Neural cell (in vitro differentiated cells): ENCODE data around the gene ZNF221. TPM values are rescaled to one million over a fixed set of nuclear protein-coding genes. Genes with fewer than 3 reads are reported as not detected.

Experiments
- H2AFZ ChIP-seq: fragments of 200-600, 300-800 bp; sonication (generic), shearing (Covaris generic); 2 replicates; pipeline ENCODE4 v1.6.0; 2014; ENCODE audit warnings: low read depth, mild to moderate bottlenecking, antibody characterized with exemption, low read length, moderate library complexity
- H3F3A ChIP-seq: fragments of 200-600 bp; shearing (Covaris generic); 2 replicates; pipeline ENCODE4 v1.6.1; 2016; ENCODE audit warnings: mild to moderate bottlenecking, moderate library complexity, mixed read lengths, antibody characterized with exemption, low read length; ENCODE audit not compliant: insufficient read depth, poor library complexity, severe bottlenecking
- H3K27ac ChIP-seq: fragments of 200-600, 300-800 bp; sonication (generic), shearing (Covaris generic); 2 replicates; pipeline ENCODE4 v1.5.1; 2014; ENCODE audit warnings: mild to moderate bottlenecking, low read length, moderate library complexity
- H3K27me3 ChIP-seq: fragments of 300-800, 200-600 bp; sonication (generic), shearing (Covaris generic); 2 replicates; pipeline ENCODE4 v1.6.0; 2014; ENCODE audit warnings: mild to moderate bottlenecking, low read depth, low read length, moderate library complexity; ENCODE audit not compliant: insufficient read depth
- H3K36me3 ChIP-seq: fragments of 300-800, 200-600 bp; sonication (generic), shearing (Covaris generic); 2 replicates; pipeline ENCODE4 v1.5.1; 2014; ENCODE audit warnings: mild to moderate bottlenecking, antibody characterized with exemption, low read length, moderate library complexity; ENCODE audit not compliant: insufficient read depth
- H3K4me2 ChIP-seq: fragments of 300-800, 200-600 bp; sonication (generic), shearing (Covaris generic); 2 replicates; pipeline ENCODE4 v1.6.0; 2014; ENCODE audit warnings: mild to moderate bottlenecking, low read length
- H3K4me3 ChIP-seq: fragments of 300-800, 200-600 bp; sonication (generic), shearing (Covaris generic); 2 replicates; pipeline ENCODE4 v1.5.1; 2014; ENCODE audit warnings: mild to moderate bottlenecking, low read length, moderate library complexity
- H3K79me2 ChIP-seq: fragments of 200-600 bp; shearing (Covaris generic); replicated peaks from 2 replicates; pipeline ENCODE4 v1.6.0; 2014; ENCODE audit warnings: mild to moderate bottlenecking, low read length, moderate library complexity; ENCODE audit not compliant: insufficient read depth
- H3K9ac ChIP-seq: fragments of 300-800, 200-600 bp; sonication (generic), shearing (Covaris generic); 2 replicates; pipeline ENCODE4 v1.6.1; 2016; ENCODE audit warnings: mild to moderate bottlenecking, low read length, mixed read lengths
- H3K9me2 ChIP-seq: fragments of 200-600 bp; shearing (Covaris generic); 2 replicates; pipeline ENCODE4 v1.6.1; 2016; ENCODE audit warnings: mild to moderate bottlenecking, low read length, mixed read lengths; ENCODE audit not compliant: insufficient read depth
- H3K9me3 ChIP-seq: fragments of 200-600, 300-800 bp; sonication (generic), shearing (Covaris generic); 2 replicates; pipeline ENCODE4 v1.6.1; 2016; ENCODE audit warnings: mild to moderate bottlenecking, mixed run types, low read length, moderate library complexity, mixed read lengths
- H4K20me1 ChIP-seq: fragments of 200-600 bp; shearing (Covaris generic); 2 replicates; pipeline ENCODE4 v1.6.1; 2016; ENCODE audit warnings: mild to moderate bottlenecking, mixed run types; ENCODE audit not compliant: insufficient read depth
- CTCF ChIP-seq: fragments of 450-650 bp; IDR thresholded peaks from 2 replicates; pipeline ENCODE4 v1.5.1; 2014; ENCODE audit warnings: antibody characterized with exemption, mild to moderate bottlenecking, moderate library complexity; ENCODE audit not compliant: poor library complexity, severe bottlenecking
- EP300 ChIP-seq: fragments of 450-650 bp; conservative IDR thresholded peaks from 2 replicates; pipeline ENCODE4 v1.6.1; 2014; ENCODE audit warnings: antibody characterized with exemption, mild to moderate bottlenecking, moderate library complexity; ENCODE audit not compliant: poor library complexity, severe bottlenecking
- EZH2 ChIP-seq: fragments of 200-600, 300-800 bp; shearing (Covaris generic), sonication (generic); IDR thresholded peaks from 2 replicates; pipeline ENCODE4 v1.6.1; 2014; ENCODE audit warnings: antibody characterized with exemption, low read length, borderline replicate concordance, mild to moderate bottlenecking; ENCODE audit not compliant: insufficient read depth, poor library complexity, severe bottlenecking
- MXI1 ChIP-seq: fragments of 450-650 bp; conservative IDR thresholded peaks from 2 replicates; pipeline ENCODE4 v1.6.1; 2014; ENCODE audit warnings: antibody characterized with exemption, mild to moderate bottlenecking; ENCODE audit not compliant: poor library complexity, severe bottlenecking
- POLR2AphosphoS5 ChIP-seq: IDR thresholded peaks from 2 replicates; pipeline ENCODE4 v1.6.1; 2012
- RAD21 ChIP-seq: fragments of 450-650 bp; conservative IDR thresholded peaks from 2 replicates; pipeline ENCODE4 v1.6.1; 2014; ENCODE audit warnings: antibody characterized with exemption, mild to moderate bottlenecking, moderate library complexity
- REST ChIP-seq: IDR thresholded peaks from 2 replicates; pipeline ENCODE4 v1.6.1; 2012; ENCODE audit warnings: borderline replicate concordance
- SMC3 ChIP-seq: fragments of 450-650 bp; conservative IDR thresholded peaks from 2 replicates; pipeline ENCODE4 v1.6.1; 2014; ENCODE audit warnings: antibody characterized with exemption, mild to moderate bottlenecking, moderate library complexity; ENCODE audit not compliant: poor library complexity
- TAF1 ChIP-seq: IDR thresholded peaks from 2 replicates; pipeline ENCODE4 v1.6.1; 2012; ENCODE audit warnings: low read depth
- polyA plus RNA-seq: library from polyadenylated mRNA; depleted of rRNA; stranded (reverse); fragments of >200 nt; gene quantifications from 2 replicates; pipeline ENCODE4 v1.2.3, GENCODE V29; 2014

Gene ZNF221
- polyA plus RNA-seq, 1 donor from 2014 or later: 7.4 TPM

GRCh38 chr19:43956827-43957226 is 5.8 kb downstream of the ZNF221 start:
- H3K36me3 ChIP-seq: no peaks in the 10 kb centered on the region
- H3K27ac ChIP-seq: no peak overlapping the region

GRCh38 chr19:43957891-43958290 is 6.9 kb downstream of the ZNF221 start:
- Histone ChIP-seq H4K20me1 (no peaks in the 10 kb centered on the region), H3K9me3 (peaks cover 11% of the 10 kb centered on the region), H3K9ac (no peak overlapping the region)

More at GRCh38 chr19:43956827-43957226, 5.8 kb downstream of the ZNF221 start:
- H3K9me2 ChIP-seq: no peaks in the 10 kb centered on the region
- peaks cover 11% of the 10 kb centered on the region for H3K9me3 ChIP-seq
- H3K9ac ChIP-seq: no peak overlapping the region
- no peaks in the 10 kb centered on the region for H3F3A ChIP-seq
- no peak overlapping the region for H3K4me3 ChIP-seq
- H3K4me2 ChIP-seq: no peak overlapping the region
- no peaks in the 10 kb centered on the region for H3K27me3 ChIP-seq
- H4K20me1 ChIP-seq: no peaks in the 10 kb centered on the region
- no peak overlapping the region for H2AFZ ChIP-seq
- TF ChIP-seq SMC3 (no peak), POLR2AphosphoS5 (no peak), CTCF (no peak), TAF1 (no peak), MXI1 (no peak), REST (no peak), EZH2 (no peak)
- peaks cover 8% of the 10 kb centered on the region for H3K79me2 ChIP-seq

GRCh38 chr19:43960411-43960810 is 9.4 kb downstream of the ZNF221 start:
- TF ChIP-seq POLR2AphosphoS5: no peak
- no peak for TF ChIP-seq TAF1
- TF ChIP-seq CTCF: no peak
- no peak for TF ChIP-seq MXI1
- no peak for TF ChIP-seq RAD21
- TF ChIP-seq EP300: no peak
- no peak for TF ChIP-seq REST
- TF ChIP-seq EZH2: no peak
- no peak for TF ChIP-seq SMC3
- Histone ChIP-seq H3K4me2 (no peak overlapping the region), H3F3A (no peaks in the 10 kb centered on the region), H3K79me2 (peaks cover 9% of the 10 kb centered on the region), H3K27ac (no peak overlapping the region), H2AFZ (no peak overlapping the region), H4K20me1 (no peaks in the 10 kb centered on the region), H3K36me3 (peaks cover 19% of the 10 kb centered on the region), H3K4me3 (no peak overlapping the region), H3K9me2 (no peaks in the 10 kb centered on the region), H3K27me3 (no peaks in the 10 kb centered on the region), H3K9ac (no peak overlapping the region), H3K9me3 (peaks cover 30% of the 10 kb centered on the region)

More at GRCh38 chr19:43957891-43958290, 6.9 kb downstream of the ZNF221 start:
- Histone ChIP-seq H3K27me3 (no peaks in the 10 kb centered on the region), H3K36me3 (no peaks in the 10 kb centered on the region), H3F3A (no peaks in the 10 kb centered on the region), H3K4me3 (no peak overlapping the region), H3K4me2 (no peak overlapping the region), H2AFZ (no peak overlapping the region), H3K79me2 (peaks cover 6% of the 10 kb centered on the region), H3K27ac (no peak overlapping the region), H3K9me2 (no peaks in the 10 kb centered on the region)
- no peak for TF ChIP-seq EP300
